ENCODE measurements around the gene INPP4B.

INPP4B gene

DNA sequence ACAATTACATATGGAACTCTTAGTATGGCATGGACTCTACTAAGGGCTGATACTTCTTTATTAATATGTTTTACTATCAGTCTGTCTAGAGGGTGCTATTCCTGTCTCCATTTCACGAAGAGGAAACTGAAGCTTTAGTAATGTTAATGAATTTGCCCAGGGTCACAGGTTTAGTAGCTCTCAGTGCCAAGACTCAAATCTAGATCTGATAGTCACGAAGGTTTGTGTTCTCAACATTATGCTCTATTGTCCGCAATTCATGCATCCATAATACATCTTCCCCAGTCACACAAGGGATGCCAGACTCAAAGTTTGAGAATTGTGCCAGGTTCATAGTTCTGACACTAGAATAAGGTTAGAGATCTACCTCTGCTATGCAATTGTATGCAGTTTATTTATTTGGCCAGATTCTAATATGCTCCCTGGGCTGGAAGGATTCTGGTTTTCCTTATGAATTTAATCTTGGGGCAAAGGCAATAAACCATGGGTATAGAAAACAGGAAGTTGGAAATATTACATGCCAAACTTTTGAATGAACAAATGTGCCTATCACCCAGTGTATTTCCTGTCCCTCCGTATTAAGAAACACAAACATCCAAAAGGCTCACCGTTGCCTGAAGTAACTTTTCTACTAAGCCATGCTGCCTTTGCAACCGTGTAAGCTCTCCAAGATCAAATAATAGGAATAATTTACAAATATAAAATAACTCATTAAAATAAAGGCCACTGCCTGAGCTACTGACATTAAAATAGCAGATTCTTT is 478.5 kb downstream of the INPP4B start:
- no peak for DNase-seq

DNA sequence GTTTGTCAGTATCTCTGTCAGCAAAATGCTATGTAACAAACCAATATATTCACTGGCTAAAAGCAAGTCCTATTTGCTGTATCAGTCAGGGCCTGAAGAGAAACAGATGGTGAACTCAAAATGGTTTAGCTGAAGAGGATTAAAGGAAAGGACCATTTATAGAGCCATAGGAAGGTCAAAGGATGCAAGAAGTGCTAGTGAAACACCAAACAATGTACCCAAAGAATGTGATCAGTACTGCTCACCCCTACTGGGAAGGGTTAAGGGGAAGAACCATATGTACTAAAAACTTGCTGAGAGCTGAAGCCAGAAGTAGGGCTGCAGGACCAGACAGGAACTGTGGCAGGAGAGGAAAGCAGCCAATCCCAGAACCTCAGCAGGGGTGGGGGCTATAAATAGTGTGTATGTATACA is 479.3 kb downstream of the INPP4B start:
- no peak for DNase-seq

- DNase-seq = no peak
These were observed 480.7 kb downstream of the INPP4B start for GRCh38 chr4:142365391-142365790.

GRCh38 chr4:142363686-142364085 is 482.4 kb downstream of the INPP4B start:
- no peak for DNase-seq

- no peak for DNase-seq
These were observed 484.1 kb downstream of the INPP4B start for GRCh38 chr4:142361981-142362380.

DNA sequence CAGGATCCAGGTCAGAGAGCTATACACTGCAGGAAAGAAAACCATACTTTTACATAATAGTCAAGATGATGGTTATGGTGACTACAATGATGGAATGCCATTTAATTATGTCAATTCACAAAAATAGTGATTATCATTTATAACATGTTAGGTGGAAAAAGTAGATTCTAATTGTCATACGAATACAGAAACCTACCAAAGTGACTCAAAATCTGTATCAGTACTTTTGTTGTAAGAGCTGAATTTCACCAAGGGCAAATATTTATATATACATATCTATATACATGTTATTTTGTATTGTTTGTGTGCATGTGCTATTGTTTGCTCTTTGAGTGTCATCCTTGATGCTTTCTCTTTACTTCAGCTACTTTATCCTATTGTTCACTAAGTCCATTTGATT is 485.4 kb downstream of the INPP4B start:
- DNase-seq = no peak

DNA sequence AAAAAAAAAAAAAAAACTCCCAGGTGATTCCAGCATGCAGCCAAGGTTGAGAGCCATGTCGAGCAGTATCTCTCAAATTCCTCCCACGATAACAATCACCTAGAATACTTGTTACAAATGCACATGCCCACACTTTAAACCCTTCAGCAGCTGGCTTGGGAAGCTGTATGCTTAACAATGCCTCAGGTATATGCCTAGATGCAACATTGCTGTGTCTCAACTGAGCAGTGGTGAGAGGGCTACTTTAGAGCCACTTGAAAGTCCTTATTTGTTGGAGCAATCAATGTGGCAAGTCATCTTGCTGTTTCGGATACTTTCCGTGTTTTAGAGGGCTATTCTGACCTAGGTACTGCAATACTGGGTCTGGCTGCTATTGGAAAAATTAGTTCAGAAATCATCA is 487.4 kb downstream of the INPP4B start:
- no peak for DNase-seq

- DNase-seq = no peak
These were observed 489.3 kb downstream of the INPP4B start for GRCh38 chr4:142356801-142357200.

- DNase-seq = no peak
These were observed 489.9 kb downstream of the INPP4B start for GRCh38 chr4:142356118-142356759.

GRCh38 chr4:142355421-142355930 is 490.6 kb downstream of the INPP4B start:
- no peak for DNase-seq

- DNase-seq = no peak
These were observed 491.2 kb downstream of the INPP4B start for GRCh38 chr4:142354794-142355420.

- DNase-seq = no peak
These were observed 492.1 kb downstream of the INPP4B start for GRCh38 chr4:142354041-142354440.

GRCh38 chr4:142353149-142353738 is 492.9 kb downstream of the INPP4B start:
- no peak for DNase-seq

DNA sequence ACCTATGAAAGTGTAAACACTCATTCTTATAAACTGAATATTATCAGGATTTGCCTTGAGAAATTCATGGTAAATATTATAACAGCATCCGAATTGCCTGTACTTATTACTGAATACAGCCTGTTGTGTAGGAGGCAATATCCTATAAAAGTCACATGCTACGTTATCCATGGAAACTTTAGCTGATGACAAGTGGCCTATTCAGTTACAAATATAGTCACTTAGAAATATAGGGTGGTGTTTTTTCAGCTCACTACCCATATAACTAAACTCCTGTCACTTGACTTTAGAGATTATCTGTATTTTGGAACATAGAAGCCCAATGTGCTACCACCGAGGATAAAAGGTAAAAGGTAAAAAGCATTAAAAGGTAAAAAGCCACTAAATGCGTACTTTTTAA is 493.4 kb downstream of the INPP4B start:
- no peak for DNase-seq

GRCh38 chr4:142351958-142352357 is 494.1 kb downstream of the INPP4B start:
- DNase-seq = no peak

DNA sequence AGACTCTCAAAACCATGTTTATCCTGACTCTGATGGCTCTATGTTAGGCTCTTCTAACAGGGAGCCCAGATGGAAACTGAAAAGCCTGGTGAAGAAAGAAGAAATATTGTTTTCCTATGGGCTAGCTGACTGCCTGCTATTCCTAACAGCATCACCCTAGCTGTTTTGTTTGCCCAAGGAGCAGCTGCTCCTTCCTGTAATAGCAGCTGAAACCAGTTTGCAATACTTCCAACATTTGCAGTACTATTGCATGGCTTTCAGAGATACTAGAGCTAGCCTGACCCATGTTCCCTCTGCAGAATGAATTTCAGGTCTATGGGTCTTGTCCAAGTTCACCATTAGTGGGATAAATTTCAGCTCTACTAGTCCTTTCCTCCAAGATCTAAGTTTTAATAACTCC is 495.2 kb downstream of the INPP4B start:
- no peak for DNase-seq

DNA sequence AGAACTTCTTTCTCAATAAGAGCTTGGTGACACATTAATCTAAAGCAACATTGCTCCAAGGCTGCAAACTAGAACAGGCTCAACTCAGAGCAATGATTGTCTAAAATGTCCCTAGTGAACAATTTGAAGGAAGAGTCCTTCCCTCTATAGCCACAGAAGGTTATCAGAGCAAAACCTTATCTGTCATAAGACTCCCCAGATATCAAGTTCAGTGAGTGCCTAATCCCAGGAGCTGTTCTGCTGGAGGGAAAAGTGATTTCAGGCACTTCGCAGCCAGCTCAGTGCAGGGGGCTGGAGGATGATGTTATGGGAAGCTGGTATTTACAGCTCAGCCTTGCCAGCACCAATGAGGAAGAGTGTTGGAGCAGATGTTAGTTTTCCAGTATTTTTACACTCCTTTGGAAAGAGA is 497.5 kb downstream of the INPP4B start:
- DNase-seq = no peak

- DNase-seq = no peak
These were observed 498.9 kb downstream of the INPP4B start for GRCh38 chr4:142347241-142347640.

- DNase-seq = no peak
These were observed 500.2 kb downstream of the INPP4B start for GRCh38 chr4:142345924-142346323.

DNA sequence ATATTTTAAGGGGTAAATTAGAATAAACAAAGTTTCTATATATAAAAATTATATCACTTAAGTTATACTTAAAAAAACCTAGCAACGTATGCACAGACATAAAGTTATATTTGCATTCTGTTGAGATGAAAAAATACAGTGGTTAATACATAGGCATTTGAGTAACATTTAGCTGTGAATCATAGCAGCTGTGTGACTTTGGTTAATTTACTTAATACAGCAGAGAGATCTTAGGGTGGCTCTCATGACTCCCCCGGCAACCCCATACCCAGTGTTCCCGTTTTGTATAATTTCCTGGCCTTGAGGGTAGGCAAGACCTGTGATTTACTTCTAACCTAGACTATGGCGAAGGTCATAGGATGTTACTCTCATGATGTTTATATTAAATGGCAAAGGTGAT is 504.8 kb downstream of the INPP4B start:
- DNase-seq = no peak

DNA sequence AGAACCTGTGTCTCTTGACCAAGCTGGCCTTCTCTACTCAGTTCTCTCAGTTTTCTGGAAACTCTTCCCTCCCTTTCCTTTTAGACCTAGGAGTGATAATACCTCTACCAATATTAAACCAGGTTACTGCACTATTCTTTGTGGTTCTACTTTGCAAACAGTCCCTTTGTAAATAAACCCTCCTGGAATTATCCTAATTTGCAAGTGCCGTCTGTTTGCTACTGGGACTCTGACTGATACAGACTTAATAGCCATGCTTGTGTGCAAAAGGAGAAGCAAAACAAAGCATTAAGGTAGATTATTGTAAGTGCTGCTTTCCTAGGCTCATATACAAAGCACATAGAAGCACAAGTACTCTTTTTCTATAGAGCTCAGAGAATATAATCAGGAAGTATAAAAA is 507.0 kb downstream of the INPP4B start:
- DNase-seq = no peak

DNA sequence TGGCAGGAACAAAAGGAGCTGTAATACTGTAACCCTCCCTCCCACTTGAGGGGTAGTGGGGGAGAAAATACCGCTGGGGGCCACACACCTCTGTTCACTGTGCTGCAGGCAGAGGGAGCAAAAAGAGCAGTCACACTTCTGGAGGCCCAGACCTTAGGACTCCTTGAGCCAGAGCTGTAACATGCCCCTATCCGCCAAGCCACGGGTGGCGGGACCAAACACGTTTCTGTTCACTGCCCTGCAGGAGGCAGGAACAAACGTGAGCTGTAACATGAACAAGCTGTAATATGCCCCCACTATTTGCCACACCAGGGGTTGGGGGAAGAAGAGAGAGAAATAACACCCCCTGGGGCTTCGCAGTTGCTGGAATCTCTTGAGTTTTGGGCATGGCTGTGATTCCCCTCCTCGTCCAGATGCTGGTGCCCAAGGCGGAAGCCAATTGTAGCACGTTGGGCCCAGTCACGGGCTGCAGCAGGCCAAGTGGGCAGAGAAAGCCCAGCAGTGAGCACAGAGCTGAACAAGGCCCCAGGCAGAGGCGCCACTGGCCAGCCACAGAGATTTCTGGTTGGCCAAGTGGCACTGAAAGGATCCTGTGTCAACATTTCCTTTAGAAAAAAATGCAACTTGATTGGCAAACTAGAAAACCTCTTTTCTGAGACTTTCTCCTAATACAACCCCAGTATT is 509.7 kb downstream of the INPP4B start:
- DNase-seq = no peak

GRCh38 chr4:142334931-142335330 is 511.2 kb downstream of the INPP4B start:
- no peak for DNase-seq

All from activated effector memory CD4-positive, alpha-beta T cell treated with Interleukin-2 at 50 U/mL for 16 hours (primary cell).